AG04449 (cell line): ENCODE results near the gene PRSS36.

Source experiments
- CTCF ChIA-PET: fragments of 350-600 bp; formaldehyde crosslinking; extraction: SDS; loops from one replicate; lab custom pipeline; 2021; ENCODE audit warnings: antibody characterized with exemption; lab: Yijun Ruan, JAX
- POLR2A ChIA-PET: fragments of 400-600, 350-600 bp; formaldehyde crosslinking; extraction: SDS; loops from one replicate; lab custom pipeline; 2020; ENCODE audit warnings: antibody characterized with exemption, inconsistent platforms; lab: Yijun Ruan, JAX
- DNase-seq: peaks from one replicate; pipeline ENCODE4 v3.0.0-alpha.2; 2010; ENCODE audit warnings: low read depth, low spot score
- H3K4me3 ChIP-seq: 2 replicates; pipeline ENCODE4 v1.5.1; 2011; ENCODE audit warnings: low read depth, mild to moderate bottlenecking, control low read depth, low read length
- CTCF ChIP-seq: IDR thresholded peaks from one replicate; pipeline ENCODE4 v1.5.1; 2011; ENCODE audit warnings: mild to moderate bottlenecking, moderate library complexity, low read length, control low read depth, inconsistent platforms; ENCODE audit not compliant: insufficient read depth; ENCODE audit errors: missing control alignments

PRSS36 gene

GRCh38 chr16:31128711-31129567 lies 20.9 kb downstream of the PRSS36 start:
- TF ChIP-seq CTCF = no peak
- no peak overlapping the region for H3K4me3 ChIP-seq
- POLR2A ChIA-PET = interaction anchor here (0.9 to 1.0 kb wide), 2 partner anchors 11 to 13 kb away, joined by 3 read pairs; partner anchors contain the start of gene KAT8
- CTCF ChIA-PET = interaction anchor here (0.7 to 1.6 kb wide), 3 partner anchors 10 to 13 kb away, joined by 3 to 8 read pairs (median 4); no protein-coding TSS in a partner anchor
- no peak for DNase-seq

- ChIA-PET CTCF (interaction anchor here (1.0 to 1.7 kb wide), 3 partner anchors 15 to 142 kb away, joined by 5 read pairs; partner anchors contain the start of gene HSD3B7), POLR2A (no interaction called here)
- no peak overlapping the region for H3K4me3 ChIP-seq
- TF ChIP-seq CTCF = no peak
- DNase-seq = no peak
These were observed 22.7 kb downstream of the PRSS36 start for GRCh38 chr16:31127182-31127581.

- POLR2A ChIA-PET = no interaction called here
- TF ChIP-seq CTCF = no peak
These were observed 24.0 kb downstream of the PRSS36 start for GRCh38 chr16:31125844-31126243.

GRCh38 chr16:31120129-31120528 lies 29.7 kb downstream of the PRSS36 start:
- TF ChIP-seq CTCF = no peak
- POLR2A ChIA-PET = no interaction called here
- H3K4me3 ChIP-seq = no peak overlapping the region
- CTCF ChIA-PET = interaction anchor here (1.5 to 6.8 kb wide), 2 partner anchors 11 to 23 kb away, joined by 3 to 56 read pairs; no protein-coding TSS in a partner anchor
- DNase-seq = no peak

More at GRCh38 chr16:31125844-31126243, 24.0 kb downstream of the PRSS36 start:
- no peak for DNase-seq
- H3K4me3 ChIP-seq = no peak overlapping the region
- CTCF ChIA-PET = interaction anchor here (0.8 to 1.7 kb wide), 2 partner anchors 16 to 33 kb away, joined by 4 to 5 read pairs; no protein-coding TSS in a partner anchor

- ChIA-PET CTCF (interaction anchor here (0.9 to 6.8 kb wide), 7 partner anchors 17 to 751 kb away, joined by 3 to 56 read pairs (median 3); partner anchors contain the start of genes HSD3B7 and PRSS8), POLR2A (interaction anchor here (1.0 to 1.6 kb wide), 13 partner anchors 10 to 341 kb away, joined by 3 to 12 read pairs (median 4); partner anchors contain the start of genes ARMC5, BCKDK, FUS and HSD3B7)
- peak; percentile 52 for DNase-seq
- H3K4me3 ChIP-seq = peak overlapping the region; percentile 60
- no peak for TF ChIP-seq CTCF
These were observed 31.4 kb downstream of the PRSS36 start for GRCh38 chr16:31118223-31119155.
